Activated T-helper 2 cell treated with anti-CD3 and anti-CD28 coated beads, Interferon-gamma antibody, Interleukin-2, Interleukin-4, amounts not matched to agents 10 μg/mL and 5 μg/mL and 100 μg/mL, durations not matched to agents 14 hours and 24 hours and 36 hours (primary cell): ENCODE measurements around the gene CACNB1. TPM values are rescaled to one million over a fixed set of nuclear protein-coding genes. Genes with fewer than 3 reads are reported as not detected.

Source experiments
- DNase-seq: peaks from one replicate; pipeline ENCODE4 v3.0.0; 2021; ENCODE audit warnings: low spot score
- H3K27ac Mint-ChIP-seq: one replicate; pipeline ENCODE4 v1.8.0; 2021; ENCODE audit warnings: mixed read lengths
- H3K27me3 Mint-ChIP-seq: one replicate; pipeline ENCODE4 v1.8.0; 2021; ENCODE audit warnings: low read depth, mixed read lengths
- H3K36me3 Mint-ChIP-seq: one replicate; pipeline ENCODE4 v1.8.0; 2021; ENCODE audit warnings: low read depth, mixed read lengths
- H3K4me1 Mint-ChIP-seq: one replicate; pipeline ENCODE4 v1.8.0; 2021; ENCODE audit warnings: low read depth, mixed read lengths
- H3K4me3 Mint-ChIP-seq: one replicate; pipeline ENCODE4 v1.8.0; 2021; ENCODE audit warnings: low read depth, mild to moderate bottlenecking, moderate library complexity, mixed read lengths
- H3K9me3 Mint-ChIP-seq: one replicate; pipeline ENCODE4 v1.8.0; 2021; ENCODE audit warnings: mixed read lengths
- intact Hi-C: fragments of 100-400 bp; cut with micrococcal nuclease; formaldehyde crosslinking; loops from one replicate; pipeline ENCODE4 v1.15.1; 2023
- total RNA-seq: library from RNA; stranded (reverse); gene quantifications from 2 replicates; pipeline ENCODE4 v1.2.3, GENCODE V29; 2022

Gene CACNB1
- total RNA-seq, 1 donor from 2014 or later, result 21.1 TPM

DNA sequence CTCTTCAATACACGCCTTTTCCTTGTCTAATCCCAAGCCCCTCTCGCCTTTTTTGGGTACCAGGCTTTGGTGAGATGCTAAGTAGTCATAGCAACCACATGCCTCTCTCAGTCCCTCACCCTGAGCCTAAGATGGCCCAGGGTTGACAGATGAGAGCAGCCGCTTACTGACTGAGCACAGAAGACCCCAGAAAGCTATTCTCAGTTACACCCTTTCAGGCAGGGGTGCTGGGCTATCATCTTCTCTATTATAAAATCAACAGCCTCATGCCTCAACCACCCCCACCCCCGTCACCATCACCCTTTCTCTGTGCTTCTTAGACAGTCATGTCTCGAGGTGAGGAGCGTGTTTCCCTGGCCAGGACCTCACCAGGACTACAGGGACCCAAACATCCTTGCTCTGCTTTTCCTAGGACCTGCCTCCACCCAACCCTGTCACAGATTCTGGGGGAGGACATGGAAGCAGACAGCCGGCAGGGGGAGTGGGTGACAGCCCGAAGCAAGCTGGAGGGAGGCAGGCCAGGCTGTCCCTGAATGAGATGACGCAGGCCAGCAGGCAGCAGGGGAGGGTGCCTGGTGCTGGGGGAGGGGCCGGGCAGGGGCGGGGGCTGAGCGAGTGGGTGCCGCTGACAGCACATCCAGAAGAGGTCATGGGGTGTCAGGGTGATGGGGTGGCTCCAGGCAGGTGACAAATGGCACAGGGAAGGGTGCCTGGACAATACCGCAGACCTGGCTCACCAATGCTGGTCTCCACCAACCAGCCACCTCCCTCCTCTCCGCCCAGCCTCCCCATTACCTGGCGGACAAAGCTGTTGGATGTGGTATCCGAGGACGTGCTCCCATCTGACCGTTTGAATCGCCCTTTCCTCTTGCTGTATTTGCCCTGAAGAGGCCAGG is 3.1 kb downstream of the CACNB1 start:
- no peaks in the 10 kb centered on the region for H3K9me3 Mint-ChIP-seq
- no peak overlapping the region for H3K4me3 Mint-ChIP-seq
- intact Hi-C loops, result no loop called here
- H3K36me3 Mint-ChIP-seq, result peaks cover 22% of the 10 kb centered on the region
- H3K27ac Mint-ChIP-seq, result no peak overlapping the region
- no peak for DNase-seq
- no peaks in the 10 kb centered on the region for H3K27me3 Mint-ChIP-seq
- H3K4me1 Mint-ChIP-seq, result peaks cover 21% of the 10 kb centered on the region

DNA sequence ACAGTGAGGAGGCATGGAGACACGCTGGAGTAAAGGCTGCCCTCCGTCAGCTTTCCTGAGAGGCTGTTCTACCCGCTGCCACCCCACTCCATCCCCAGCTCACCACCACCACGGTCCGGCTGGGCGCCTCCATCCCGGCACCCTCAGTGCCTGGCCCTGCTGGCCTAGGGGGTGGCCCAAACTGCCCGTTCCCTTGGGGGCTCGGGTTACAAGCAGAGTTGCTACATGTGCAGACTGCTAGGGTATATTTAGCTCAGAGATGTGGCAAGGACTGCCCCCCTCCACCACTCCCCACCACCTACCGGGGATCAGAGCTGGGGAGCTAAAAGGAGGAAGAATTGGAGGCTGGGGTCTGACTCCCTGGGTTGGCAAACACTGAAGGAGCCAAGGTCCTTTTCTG is 4.1 kb downstream of the CACNB1 start:
- Mint-ChIP-seq H3K9me3 (no peaks in the 10 kb centered on the region), H3K27me3 (no peaks in the 10 kb centered on the region), H3K27ac (no peak overlapping the region), H3K4me3 (no peak overlapping the region), H3K36me3 (peaks cover 22% of the 10 kb centered on the region), H3K4me1 (peaks cover 17% of the 10 kb centered on the region)
- intact Hi-C loops, result no loop called here
- no peak for DNase-seq

DNA sequence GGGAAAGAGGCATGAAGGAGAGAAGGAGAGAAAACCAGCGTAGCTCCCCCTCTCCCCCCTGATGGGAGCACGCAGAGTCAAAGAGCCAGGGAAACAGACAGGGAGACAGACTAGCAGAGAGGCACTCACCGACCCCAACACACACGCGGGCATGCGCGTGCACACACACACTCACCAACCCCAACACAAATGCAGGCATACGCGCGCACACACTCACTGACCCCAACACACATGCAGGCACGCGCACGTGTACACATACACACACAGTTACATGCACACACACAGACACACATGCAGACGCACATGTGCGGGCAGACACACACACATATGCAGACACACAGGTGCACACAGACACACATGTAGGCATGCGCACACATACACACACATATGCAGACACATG is 4.6 kb downstream of the CACNB1 start:
- Mint-ChIP-seq H3K36me3 (peaks cover 23% of the 10 kb centered on the region), H3K9me3 (no peaks in the 10 kb centered on the region), H3K27ac (no peak overlapping the region), H3K27me3 (no peaks in the 10 kb centered on the region), H3K4me3 (no peak overlapping the region), H3K4me1 (peaks cover 13% of the 10 kb centered on the region)
- intact Hi-C loops, result no loop called here
- no peak for DNase-seq

DNA sequence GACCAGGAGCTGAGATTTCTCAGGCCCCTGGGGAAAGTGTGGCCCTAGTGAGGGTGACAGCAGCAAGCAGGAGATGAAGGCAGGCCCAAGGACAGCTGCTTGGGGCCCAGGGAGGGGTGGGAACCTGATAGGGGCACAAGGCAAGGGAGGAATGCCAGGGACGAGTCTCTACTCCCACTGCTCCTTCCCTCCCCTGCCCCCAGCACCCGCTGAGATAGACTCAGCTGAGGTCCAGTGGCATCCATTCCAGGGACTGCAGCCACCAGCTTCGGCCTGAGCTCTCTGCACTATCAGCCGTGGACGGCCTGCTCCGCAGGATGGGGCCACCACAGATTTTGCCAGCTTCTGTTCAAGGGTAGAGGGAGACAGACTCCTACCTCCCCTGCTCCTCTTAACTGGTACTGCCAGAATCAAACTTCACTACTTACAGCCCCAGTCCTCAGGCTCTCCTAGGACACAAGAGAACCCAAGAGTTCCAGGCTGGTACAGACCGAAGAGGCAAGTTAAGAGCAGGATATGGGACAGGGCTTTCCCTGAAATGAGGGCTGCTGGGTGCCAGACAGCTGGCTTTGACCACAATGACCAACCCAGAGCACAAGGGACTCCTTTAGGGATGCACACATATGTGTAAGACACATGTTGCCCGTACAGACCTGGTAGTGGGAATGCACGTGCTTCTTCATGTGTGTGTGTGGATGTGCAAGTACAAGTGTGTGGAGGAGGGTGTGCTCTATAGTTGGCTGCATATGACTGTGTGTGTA is 5.5 kb downstream of the CACNB1 start:
- no peak for DNase-seq
- no peak overlapping the region for H3K27ac Mint-ChIP-seq
- no peak overlapping the region for H3K4me3 Mint-ChIP-seq
- intact Hi-C loops, result no loop called here
- peaks cover 32% of the 10 kb centered on the region for H3K36me3 Mint-ChIP-seq
- H3K9me3 Mint-ChIP-seq, result no peaks in the 10 kb centered on the region
- no peaks in the 10 kb centered on the region for H3K27me3 Mint-ChIP-seq
- peaks cover 13% of the 10 kb centered on the region for H3K4me1 Mint-ChIP-seq

DNA sequence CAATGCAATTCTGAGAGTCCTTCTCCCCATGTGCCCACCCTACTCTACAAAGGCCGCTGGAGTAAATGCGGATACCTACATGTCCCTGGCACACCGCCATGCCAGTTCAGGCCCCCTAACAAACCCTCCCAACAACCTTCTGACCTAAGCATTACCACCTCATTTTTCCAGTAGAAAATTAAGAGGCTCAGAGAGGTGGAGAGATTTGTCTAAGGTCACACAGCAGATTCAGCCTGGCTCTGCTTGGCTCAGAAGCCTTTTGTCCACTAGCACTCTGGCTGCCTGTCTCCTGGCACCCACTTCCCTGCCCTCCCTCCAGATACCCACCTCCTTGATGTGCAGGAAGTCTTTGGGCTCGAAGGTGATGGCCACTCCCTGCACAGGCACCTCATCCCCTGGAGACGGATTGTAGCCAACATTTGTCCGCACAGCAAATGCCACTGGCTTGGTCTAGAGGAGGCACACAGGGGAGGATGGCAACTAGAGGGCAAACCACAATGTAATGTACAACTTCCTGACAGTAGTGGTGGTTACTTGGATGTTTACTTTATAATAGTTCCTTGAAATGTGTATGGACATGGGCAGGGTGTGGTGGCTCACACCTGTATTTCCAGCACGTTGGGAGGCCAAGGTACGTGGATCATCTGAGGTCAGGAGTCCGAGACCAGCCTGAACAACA is 10.2 kb downstream of the CACNB1 start:
- intact Hi-C loops, result no loop called here
- no peak overlapping the region for H3K4me3 Mint-ChIP-seq
- H3K4me1 Mint-ChIP-seq, result no peaks in the 10 kb centered on the region
- no peaks in the 10 kb centered on the region for H3K9me3 Mint-ChIP-seq
- no peak for DNase-seq
- H3K27ac Mint-ChIP-seq, result no peak overlapping the region
- H3K27me3 Mint-ChIP-seq, result no peaks in the 10 kb centered on the region
- peaks cover 44% of the 10 kb centered on the region for H3K36me3 Mint-ChIP-seq

DNA sequence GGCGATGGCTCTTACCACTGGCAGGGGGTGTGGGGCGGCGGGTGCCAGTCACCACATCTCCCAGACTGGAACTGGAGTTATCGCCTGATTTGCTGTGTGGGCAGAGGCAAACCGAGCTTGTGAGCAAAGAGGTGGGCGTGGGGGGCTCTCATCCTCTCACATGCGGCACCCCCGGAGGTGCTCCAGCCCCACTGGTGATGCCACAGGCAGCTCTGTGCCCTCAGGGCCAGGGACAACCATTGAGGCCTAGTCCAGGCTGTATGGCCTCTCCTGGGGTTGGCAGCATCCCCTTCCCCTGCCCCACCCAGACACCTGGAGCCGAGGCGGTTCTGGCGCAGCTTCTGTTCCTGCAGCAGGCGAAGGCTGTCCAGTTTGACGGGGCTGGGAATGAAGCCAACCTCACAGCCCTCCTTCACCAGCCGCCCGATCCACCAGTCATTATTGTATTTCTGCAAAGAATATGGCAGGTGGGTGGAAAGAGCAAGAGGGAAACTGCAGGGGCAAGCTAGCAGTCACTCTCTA is 10.9 kb downstream of the CACNB1 start:
- Mint-ChIP-seq H3K4me1 (no peaks in the 10 kb centered on the region), H3K4me3 (no peak overlapping the region), H3K27ac (no peak overlapping the region), H3K27me3 (no peaks in the 10 kb centered on the region), H3K9me3 (no peaks in the 10 kb centered on the region), H3K36me3 (peaks cover 42% of the 10 kb centered on the region)
- intact Hi-C loops, result no loop called here
- no peak for DNase-seq

DNA sequence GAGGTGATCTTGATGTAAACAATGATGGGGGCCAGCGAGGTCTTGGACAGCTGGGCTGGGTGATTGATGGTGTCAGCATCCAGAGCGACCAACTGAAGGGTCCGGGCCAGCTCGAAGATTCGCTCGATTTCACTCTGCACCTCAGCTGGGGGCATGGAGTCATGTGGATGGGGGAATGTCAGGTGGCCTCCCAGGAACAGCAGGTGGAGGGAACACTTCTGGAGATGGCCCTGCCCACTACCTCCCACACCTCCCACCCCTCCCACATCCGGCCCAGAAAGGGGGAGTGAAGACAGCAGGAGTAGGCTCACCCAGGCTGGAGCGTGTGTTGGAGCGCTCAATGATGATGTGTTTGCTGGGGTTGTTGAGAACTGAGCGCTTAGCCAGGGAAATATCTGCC is 13.7 kb downstream of the CACNB1 start:
- Mint-ChIP-seq H3K27me3 (no peaks in the 10 kb centered on the region), H3K9me3 (no peaks in the 10 kb centered on the region)
- intact Hi-C loops, result no loop called here

DNA sequence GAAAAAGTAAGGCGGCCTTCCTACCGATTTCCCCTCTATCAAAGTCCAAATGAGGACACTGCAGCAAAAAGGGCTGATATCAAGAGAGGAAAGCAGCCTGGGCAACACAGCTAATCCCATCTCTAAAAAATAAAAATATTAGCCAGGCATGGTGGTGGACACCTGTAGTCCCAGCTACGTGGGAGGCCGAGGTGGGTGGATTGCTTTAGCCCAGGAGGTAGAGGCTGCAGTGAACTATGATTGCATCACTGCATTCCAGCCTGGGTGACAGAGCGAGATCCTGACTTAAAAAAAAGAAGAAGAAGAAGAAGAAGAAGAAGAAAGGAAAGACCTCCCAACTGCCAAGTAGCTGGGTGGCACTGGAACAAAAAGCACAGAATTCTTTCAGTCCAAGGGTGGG is 14.4 kb downstream of the CACNB1 start:
- Mint-ChIP-seq H3K4me1 (no peaks in the 10 kb centered on the region), H3K27ac (no peak overlapping the region), H3K4me3 (no peak overlapping the region), H3K36me3 (peaks cover 44% of the 10 kb centered on the region), H3K27me3 (no peaks in the 10 kb centered on the region), H3K9me3 (no peaks in the 10 kb centered on the region)
- intact Hi-C loops, result no loop called here
- DNase-seq, result no peak

More for the DNA sequence above, 13.7 kb downstream of the CACNB1 start:
- Mint-ChIP-seq H3K4me1 (no peaks in the 10 kb centered on the region), H3K36me3 (peaks cover 39% of the 10 kb centered on the region), H3K27ac (no peak overlapping the region), H3K4me3 (no peak overlapping the region)
- no peak for DNase-seq

DNA sequence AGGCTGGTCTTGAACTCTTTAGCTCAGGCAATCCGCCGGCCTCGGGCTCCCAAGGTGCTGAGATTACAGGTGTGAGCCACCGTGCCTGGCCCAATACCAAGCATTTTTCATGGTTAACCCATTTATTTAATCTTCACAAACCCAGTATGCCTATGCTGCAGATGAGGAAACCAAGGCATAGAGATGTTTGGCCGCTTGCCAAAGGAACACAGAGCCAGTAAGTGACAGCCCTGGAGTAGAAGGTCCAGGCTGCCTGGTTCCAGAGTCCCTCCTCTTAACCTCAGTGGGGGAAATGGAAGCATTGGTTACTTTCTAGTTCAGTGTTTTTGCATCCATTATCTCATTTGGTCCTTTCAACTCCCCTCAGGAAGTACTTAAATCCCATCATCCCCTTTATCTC is 16.2 kb downstream of the CACNB1 start:
- no peaks in the 10 kb centered on the region for H3K9me3 Mint-ChIP-seq
- H3K27ac Mint-ChIP-seq, result no peak overlapping the region
- no peaks in the 10 kb centered on the region for H3K4me1 Mint-ChIP-seq
- H3K4me3 Mint-ChIP-seq, result no peak overlapping the region
- DNase-seq, result no peak
- no peaks in the 10 kb centered on the region for H3K27me3 Mint-ChIP-seq
- peaks cover 49% of the 10 kb centered on the region for H3K36me3 Mint-ChIP-seq
- intact Hi-C loops, result no loop called here

DNA sequence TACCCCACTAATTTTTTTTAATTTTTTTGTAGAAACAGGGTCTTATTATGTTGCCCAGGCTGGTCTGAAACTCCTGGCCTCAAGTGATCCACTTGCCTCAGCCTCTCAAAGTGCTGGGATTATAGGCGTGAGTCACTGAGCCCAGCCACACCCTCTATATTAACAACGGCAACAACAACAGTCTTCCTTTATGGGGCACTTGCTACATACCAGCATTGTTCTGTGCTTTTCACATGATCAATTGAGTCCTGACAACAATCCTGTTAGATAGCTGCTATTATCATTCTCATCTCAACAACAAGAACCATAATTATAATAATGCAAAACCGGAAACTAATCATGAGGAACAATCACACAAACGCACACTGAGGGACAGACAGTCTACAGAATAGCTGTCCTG is 18.9 kb downstream of the CACNB1 start:
- intact Hi-C loops, result no loop called here
- DNase-seq, result no peak
- Mint-ChIP-seq H3K36me3 (peaks cover 38% of the 10 kb centered on the region), H3K27me3 (no peaks in the 10 kb centered on the region), H3K4me1 (peaks cover 3% of the 10 kb centered on the region), H3K4me3 (no peak overlapping the region), H3K9me3 (no peaks in the 10 kb centered on the region), H3K27ac (no peak overlapping the region)

DNA sequence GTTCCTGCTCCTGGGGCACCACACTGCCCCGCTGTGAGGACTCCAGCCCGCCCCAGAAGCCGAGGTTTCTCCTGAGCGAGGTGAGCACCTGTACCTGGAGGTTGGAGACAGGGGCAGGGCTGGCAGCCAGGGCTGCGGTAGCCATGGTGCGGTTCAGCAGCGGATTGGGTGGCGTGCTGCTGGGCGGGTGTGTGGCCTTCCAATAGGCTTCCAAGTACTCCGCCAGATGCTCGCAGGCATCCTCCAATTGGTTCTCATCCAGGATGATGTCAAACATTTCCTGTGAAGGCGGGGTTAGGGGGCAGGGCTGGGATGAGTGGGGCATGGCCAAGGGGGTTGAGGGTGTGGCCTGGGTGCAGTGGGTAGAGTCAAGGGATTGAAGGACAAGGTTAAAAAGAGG is 20.2 kb downstream of the CACNB1 start:
- H3K27ac Mint-ChIP-seq, result no peak overlapping the region
- no peak for DNase-seq
- intact Hi-C loops, result no loop called here
- no peaks in the 10 kb centered on the region for H3K9me3 Mint-ChIP-seq
- H3K27me3 Mint-ChIP-seq, result no peaks in the 10 kb centered on the region
- H3K4me1 Mint-ChIP-seq, result peaks cover 3% of the 10 kb centered on the region
- no peak overlapping the region for H3K4me3 Mint-ChIP-seq
- peaks cover 29% of the 10 kb centered on the region for H3K36me3 Mint-ChIP-seq

DNA sequence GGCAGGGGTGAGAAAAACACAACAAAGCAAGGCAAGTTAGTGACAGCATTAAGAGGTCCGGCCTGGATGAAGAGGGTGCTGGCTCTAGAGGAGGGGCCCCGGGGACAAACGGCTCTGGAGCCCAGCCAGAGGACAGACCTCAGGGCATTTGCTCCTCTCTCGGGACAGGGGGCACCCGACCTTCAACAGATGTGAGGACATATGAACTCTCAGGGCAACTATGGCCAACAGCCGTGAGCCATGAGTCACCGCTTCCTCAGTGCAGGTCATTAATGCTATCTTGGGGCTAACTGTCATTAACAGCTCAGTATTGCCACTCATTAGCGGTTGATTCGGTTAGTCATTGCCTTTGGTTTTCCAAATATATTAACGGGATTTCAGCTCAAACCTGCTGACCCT is 21.8 kb downstream of the CACNB1 start:
- Mint-ChIP-seq H3K4me1 (peaks cover 4% of the 10 kb centered on the region), H3K36me3 (peaks cover 29% of the 10 kb centered on the region), H3K4me3 (no peak overlapping the region), H3K9me3 (no peaks in the 10 kb centered on the region), H3K27ac (no peak overlapping the region), H3K27me3 (peaks cover 3% of the 10 kb centered on the region)
- no peak for DNase-seq
- intact Hi-C loops, result loop anchor here (1.0 kb wide), 1 partner anchor 192 kb away; no protein-coding TSS in a partner anchor
